ENCODE results near the gene PRRT1B. TPM values are rescaled to one million over a fixed set of nuclear protein-coding genes. Genes with fewer than 3 reads are reported as not detected.
A peak's percentile ranks its signal among the peaks of the same experiment; 100 is the strongest.

Gene PRRT1B
- total and polyA plus RNA-seq, 2 experiments from 2014 or later: not detected

- Histone ChIP-seq H3F3A (ENCODE audit: insufficient read depth) (no peaks in the 10 kb centered on the region), H3K9ac (peak overlapping the region; percentile 83), H3K9me2 (ENCODE audit: insufficient read depth) (no peaks in the 10 kb centered on the region), H3K9me3 (ENCODE audit: low read depth) (no peaks in the 10 kb centered on the region), H3K27me3 (replicated peaks; ENCODE audit: insufficient read depth) (no peaks in the 10 kb centered on the region), H3K4me2 (ENCODE audit: unreplicated experiment) (peak overlapping the region; percentile 83), H3K27ac (no peak overlapping the region), H3K36me3 (ENCODE audit: low read depth) (no peaks in the 10 kb centered on the region; the same call in 1 of the 2 replicates), H3K79me2 (ENCODE audit: insufficient read depth) (peaks cover 17% of the 10 kb centered on the region), H3K4me3 (peak overlapping the region; percentile 83), H3K4me1 (ENCODE audit: insufficient read depth) (peaks cover 4% of the 10 kb centered on the region; the same call in 1 of the 2 replicates), H4K20me1 (ENCODE audit: insufficient read depth) (no peaks in the 10 kb centered on the region), H2AFZ (peak overlapping the region; percentile 96; the same call in 1 of the 2 replicates)
- in situ Hi-C loops (cut with MboI): no loop called here
- WGBS, 2 experiments (ENCODE audit: low coverage in 1 of 2, low lambda C conversion rate in 2 of 2, missing lambda C conversion rate in 2 of 2): 51 to 53% methylated on average over 24 of the region's 24 CpGs
- TF ChIP-seq EZH2phosphoT487 (IDR thresholded peaks at IDR 0.05; ENCODE audit: insufficient read depth, low read depth): no peak
- TF ChIP-seq EZH2 (IDR thresholded peaks at IDR 0.05; ENCODE audit: insufficient read depth, poor library complexity, severe bottlenecking): no peak
- no peak for DNase-seq
These were observed 15.5 kb upstream of the PRRT1B start for GRCh38 chr9:131529597-131530545.

- Histone ChIP-seq H3K79me2 (ENCODE audit: insufficient read depth) (peaks cover 17% of the 10 kb centered on the region), H3K4me2 (ENCODE audit: unreplicated experiment) (peak overlapping the region; percentile 83), H2AFZ (peak overlapping the region; percentile 96), H4K20me1 (ENCODE audit: insufficient read depth) (no peaks in the 10 kb centered on the region), H3K9me3 (ENCODE audit: low read depth) (no peaks in the 10 kb centered on the region), H3K4me3 (peak overlapping the region; percentile 83), H3F3A (ENCODE audit: insufficient read depth) (no peaks in the 10 kb centered on the region), H3K36me3 (ENCODE audit: low read depth) (no peaks in the 10 kb centered on the region; the same call in 1 of the 2 replicates), H3K9me2 (ENCODE audit: insufficient read depth) (no peaks in the 10 kb centered on the region), H3K27ac (no peak overlapping the region), H3K9ac (peak overlapping the region; percentile 83), H3K4me1 (ENCODE audit: insufficient read depth) (peaks cover 4% of the 10 kb centered on the region; the same call in 1 of the 2 replicates), H3K27me3 (replicated peaks; ENCODE audit: insufficient read depth) (no peaks in the 10 kb centered on the region)
- WGBS, 2 experiments (ENCODE audit: low coverage in 1 of 2, low lambda C conversion rate in 2 of 2, missing lambda C conversion rate in 2 of 2): 0 to 2% methylated on average over 22 to 27 of the region's 29 CpGs
- TF ChIP-seq EZH2 (IDR thresholded peaks at IDR 0.05; ENCODE audit: insufficient read depth, poor library complexity, severe bottlenecking): no peak
- TF ChIP-seq EZH2phosphoT487 (IDR thresholded peaks at IDR 0.05; ENCODE audit: insufficient read depth, low read depth): no peak
- peak; percentile 73 for DNase-seq
- in situ Hi-C loops (cut with MboI): no loop called here
These were observed 14.8 kb upstream of the PRRT1B start for GRCh38 chr9:131530546-131530919.

DNA sequence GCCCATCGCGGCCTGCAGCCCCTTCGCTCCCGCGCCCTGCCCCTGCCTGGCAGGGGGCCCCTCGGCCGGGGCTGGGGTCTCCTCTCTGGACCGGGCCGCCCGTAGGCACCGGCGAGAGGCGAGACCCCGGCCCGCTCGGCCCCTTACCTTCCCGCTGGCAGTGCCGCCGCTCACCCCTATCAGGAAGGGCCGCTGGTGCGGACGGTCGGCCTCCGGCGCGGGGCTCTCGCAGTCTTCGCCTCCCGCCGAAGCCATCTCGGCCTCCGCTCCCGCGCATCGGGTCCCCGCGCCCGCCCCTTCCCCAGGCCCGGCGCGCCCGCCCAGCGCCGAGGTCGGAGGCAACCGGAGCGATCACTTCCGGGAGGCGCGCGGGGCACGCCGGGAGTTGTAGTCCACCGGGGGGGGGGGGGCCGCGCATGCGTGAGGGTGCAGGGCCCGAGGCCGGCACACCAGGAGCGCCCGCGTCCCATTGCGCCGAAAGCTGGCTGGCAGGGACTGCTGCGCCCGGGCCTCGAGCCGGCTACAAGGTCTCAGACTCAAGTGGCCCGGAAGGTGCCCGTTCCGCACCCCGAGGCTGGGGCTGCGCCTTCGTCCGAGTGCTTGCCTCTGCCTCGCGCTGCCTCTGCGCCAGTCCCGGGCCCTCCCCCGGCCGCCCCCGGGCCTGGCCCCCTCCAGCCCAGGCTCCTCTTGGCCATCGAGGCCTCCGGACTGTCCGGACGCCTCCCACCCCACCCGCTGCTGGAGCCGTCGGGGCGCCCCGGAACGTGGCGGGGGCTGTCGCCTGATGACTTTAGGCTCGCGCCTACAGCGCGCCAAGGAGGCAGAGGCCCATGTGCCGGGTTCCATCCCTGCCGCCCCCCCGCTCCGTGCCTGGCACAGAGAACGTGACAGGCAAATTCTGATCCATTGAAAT is 14.1 kb upstream of the PRRT1B start, which contains the start of gene UCK1:
Gene UCK1, minus strand, starts transcription at position 344 of the 913 bp plus-strand sequence. Its CDS starts 89 bp downstream, at position 255.
- H3K4me3 ChIP-seq: peak within 1 kb of the TSS; percentile 83
- no peaks in the 10 kb centered on the region for H3F3A ChIP-seq (ENCODE audit: insufficient read depth)
- WGBS, 2 experiments (ENCODE audit: low coverage in 1 of 2, low lambda C conversion rate in 2 of 2, missing lambda C conversion rate in 2 of 2): 8 to 10% methylated on average over 56 to 80 of the region's 103 CpGs
- peak within 1 kb of the TSS; percentile 83 for H3K9ac ChIP-seq
- H3K27ac ChIP-seq: peak within 1 kb of the TSS; percentile 18; the same call in 1 of the 2 replicates
- peaks cover 17% of the 10 kb centered on the region for H3K79me2 ChIP-seq (ENCODE audit: insufficient read depth)
- in situ Hi-C loops (cut with MboI): no loop called here
- H3K27me3 ChIP-seq (replicated peaks; ENCODE audit: insufficient read depth): no peaks in the 10 kb centered on the region
- H3K4me2 ChIP-seq (ENCODE audit: unreplicated experiment): peak within 1 kb of the TSS; percentile 83
- TF ChIP-seq EZH2 (IDR thresholded peaks at IDR 0.05; ENCODE audit: insufficient read depth, poor library complexity, severe bottlenecking) (no peak), EZH2phosphoT487 (IDR thresholded peaks at IDR 0.05; ENCODE audit: insufficient read depth, low read depth) (no peak)
- H4K20me1 ChIP-seq (ENCODE audit: insufficient read depth): no peaks in the 10 kb centered on the region
- H2AFZ ChIP-seq: peak within 1 kb of the TSS; percentile 96
- no peaks in the 10 kb centered on the region for H3K9me2 ChIP-seq (ENCODE audit: insufficient read depth)
- H3K4me1 ChIP-seq (ENCODE audit: insufficient read depth): peaks cover 4% of the 10 kb centered on the region; the same call in 1 of the 2 replicates
- peak; percentile 90 for DNase-seq
- H3K9me3 ChIP-seq (ENCODE audit: low read depth): no peaks in the 10 kb centered on the region
- no peaks in the 10 kb centered on the region; the same call in 1 of the 2 replicates for H3K36me3 ChIP-seq (ENCODE audit: low read depth)
